Chondrocyte (in vitro differentiated cells): ENCODE data around the gene FAM162A. TPM values are rescaled to one million over a fixed set of nuclear protein-coding genes. Genes with fewer than 3 reads are reported as not detected.
"Not testable (repeated sequence)": the region's sequence is repeated elsewhere in the genome, so short reads cannot be mapped to it uniquely, and the experiment has no call there.

Source experiments
- DNase-seq: peaks from one replicate; pipeline ENCODE4 v3.0.0; 2021; ENCODE audit warnings: mixed read lengths, low spot score
- H3K27ac Mint-ChIP-seq: one replicate; pipeline ENCODE4 v1.8.0; 2021; ENCODE audit warnings: mild to moderate bottlenecking, moderate library complexity, mixed read lengths; ENCODE audit not compliant: unreplicated experiment
- H3K27me3 Mint-ChIP-seq: 2 replicates; pipeline ENCODE4 v1.8.0; 2021; ENCODE audit warnings: low read depth, mixed read lengths
- H3K36me3 Mint-ChIP-seq: 2 replicates; pipeline ENCODE4 v1.8.0; 2021; ENCODE audit warnings: low read depth, mixed read lengths
- H3K4me1 Mint-ChIP-seq: 2 replicates; pipeline ENCODE4 v1.8.0; 2021; ENCODE audit warnings: low read depth, mild to moderate bottlenecking, mixed read lengths
- H3K4me3 Mint-ChIP-seq: one replicate; pipeline ENCODE4 v1.8.0; 2021; ENCODE audit warnings: mild to moderate bottlenecking, moderate library complexity, mixed read lengths; ENCODE audit not compliant: unreplicated experiment
- H3K9me3 Mint-ChIP-seq: 2 replicates; pipeline ENCODE4 v1.8.0; 2021; ENCODE audit warnings: low read depth, mixed read lengths
- total RNA-seq: library from RNA; stranded (reverse); gene quantifications from 3 replicates; pipeline ENCODE4 v1.2.1, GENCODE V29; 2021
- TF ChIP-seq, protein P1 (sequence below): fragments of 200-600 bp; sonication (generic); IDR thresholded peaks from 2 replicates; pipeline ENCODE4 v1.5.0; 2021; ENCODE audit warnings: antibody characterized with exemption, mild to moderate bottlenecking, moderate library complexity

FAM162A gene
- total RNA-seq, 1 donor from 2014 or later, result 40.1 TPM

DNA sequence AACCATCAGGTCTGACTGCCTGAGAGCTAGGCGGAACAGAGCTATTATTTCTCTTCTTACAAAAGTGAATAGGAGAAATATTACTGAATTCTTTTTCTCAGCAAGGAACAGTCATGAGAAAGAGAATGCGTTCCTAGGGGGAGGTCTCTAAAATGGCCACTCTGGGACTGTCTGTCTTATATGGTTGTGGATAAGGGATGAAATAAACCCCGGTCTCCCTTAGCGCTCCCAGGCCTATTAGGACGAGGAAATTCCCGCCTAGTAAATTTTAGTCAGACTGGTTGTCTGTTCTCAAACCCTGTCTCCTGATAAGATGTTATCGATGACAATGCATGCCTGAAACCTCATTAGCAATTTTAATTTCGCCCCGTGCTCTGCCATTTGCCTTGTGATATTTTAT, 52.0 kb downstream of the FAM162A start:
- Mint-ChIP-seq H3K4me1 (no peaks in the 10 kb centered on the region), H3K4me3 (no peak overlapping the region), H3K27ac (no peak overlapping the region), H3K9me3 (peaks cover 6% of the 10 kb centered on the region), H3K36me3 (peaks cover 38% of the 10 kb centered on the region), H3K27me3 (no peaks in the 10 kb centered on the region)
- TF ChIP-seq, protein P1, sequence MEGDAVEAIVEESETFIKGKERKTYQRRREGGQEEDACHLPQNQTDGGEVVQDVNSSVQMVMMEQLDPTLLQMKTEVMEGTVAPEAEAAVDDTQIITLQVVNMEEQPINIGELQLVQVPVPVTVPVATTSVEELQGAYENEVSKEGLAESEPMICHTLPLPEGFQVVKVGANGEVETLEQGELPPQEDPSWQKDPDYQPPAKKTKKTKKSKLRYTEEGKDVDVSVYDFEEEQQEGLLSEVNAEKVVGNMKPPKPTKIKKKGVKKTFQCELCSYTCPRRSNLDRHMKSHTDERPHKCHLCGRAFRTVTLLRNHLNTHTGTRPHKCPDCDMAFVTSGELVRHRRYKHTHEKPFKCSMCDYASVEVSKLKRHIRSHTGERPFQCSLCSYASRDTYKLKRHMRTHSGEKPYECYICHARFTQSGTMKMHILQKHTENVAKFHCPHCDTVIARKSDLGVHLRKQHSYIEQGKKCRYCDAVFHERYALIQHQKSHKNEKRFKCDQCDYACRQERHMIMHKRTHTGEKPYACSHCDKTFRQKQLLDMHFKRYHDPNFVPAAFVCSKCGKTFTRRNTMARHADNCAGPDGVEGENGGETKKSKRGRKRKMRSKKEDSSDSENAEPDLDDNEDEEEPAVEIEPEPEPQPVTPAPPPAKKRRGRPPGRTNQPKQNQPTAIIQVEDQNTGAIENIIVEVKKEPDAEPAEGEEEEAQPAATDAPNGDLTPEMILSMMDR, result no peak
- no peak for DNase-seq

DNA sequence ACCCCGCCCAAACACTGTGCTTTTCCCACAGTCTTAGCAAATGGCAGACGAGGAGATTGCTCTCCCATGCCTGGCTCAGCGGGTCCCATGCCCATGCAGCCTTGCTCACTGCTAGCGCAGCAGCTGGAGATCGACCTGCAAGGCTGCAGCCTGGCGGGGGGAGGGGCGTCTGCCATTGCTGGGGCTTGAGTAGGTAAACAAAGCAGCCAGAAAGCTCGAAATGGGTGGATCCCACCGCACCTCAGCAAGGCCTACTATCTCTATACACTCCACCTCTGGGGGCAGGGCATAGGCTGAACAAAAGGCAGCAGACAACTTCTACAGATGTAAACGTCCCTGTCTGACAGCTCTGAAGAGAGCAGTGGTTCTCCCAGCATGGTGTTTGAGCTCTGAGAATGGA, 59.1 kb downstream of the FAM162A start:
- TF ChIP-seq, protein P1, result no peak
- H3K27me3 Mint-ChIP-seq, result no peaks in the 10 kb centered on the region
- no peak overlapping the region for H3K4me3 Mint-ChIP-seq
- peaks cover 3% of the 10 kb centered on the region for H3K9me3 Mint-ChIP-seq
- H3K4me1 Mint-ChIP-seq, result no peaks in the 10 kb centered on the region
- no peak overlapping the region for H3K27ac Mint-ChIP-seq
- DNase-seq, result no peak
- peaks cover 36% of the 10 kb centered on the region for H3K36me3 Mint-ChIP-seq

DNA sequence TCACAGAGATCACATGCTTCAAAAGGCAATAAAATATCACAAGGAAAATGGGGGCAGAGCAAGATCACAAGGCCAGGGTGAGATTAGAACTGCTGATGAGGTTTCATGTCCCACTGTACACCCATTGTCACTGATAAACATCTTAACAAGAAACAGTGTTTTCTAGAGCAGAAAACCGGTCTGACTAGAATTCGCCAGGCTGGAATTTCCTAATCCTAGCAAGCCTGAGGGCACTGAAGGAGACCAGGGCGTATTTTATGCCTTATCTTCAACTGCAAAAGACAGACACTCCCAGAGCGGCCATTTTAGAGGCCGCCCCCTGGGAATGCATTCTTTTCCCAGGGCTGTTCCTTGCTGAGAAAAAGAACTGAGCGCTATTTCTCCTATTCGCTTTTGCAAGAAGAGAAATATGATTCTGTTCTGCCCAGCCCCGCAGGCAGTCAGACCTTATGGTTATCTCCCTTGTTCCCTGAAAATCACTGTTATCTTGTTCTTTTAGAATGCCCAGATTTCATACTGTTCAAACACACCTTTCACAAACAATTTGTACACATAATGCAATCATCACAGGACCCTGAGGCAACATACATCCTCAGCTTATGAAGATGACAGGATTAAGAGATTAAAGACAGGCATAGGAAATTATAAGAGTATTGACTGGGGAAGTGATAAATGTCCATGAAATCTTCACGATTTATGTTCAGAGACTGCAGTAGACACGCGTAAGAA, 59.9 kb downstream of the FAM162A start:
- peaks cover 41% of the 10 kb centered on the region for H3K36me3 Mint-ChIP-seq
- not testable (repeated sequence) for H3K27ac Mint-ChIP-seq, H3K9me3 Mint-ChIP-seq, H3K27me3 Mint-ChIP-seq, DNase-seq, H3K4me3 Mint-ChIP-seq, H3K4me1 Mint-ChIP-seq

DNA sequence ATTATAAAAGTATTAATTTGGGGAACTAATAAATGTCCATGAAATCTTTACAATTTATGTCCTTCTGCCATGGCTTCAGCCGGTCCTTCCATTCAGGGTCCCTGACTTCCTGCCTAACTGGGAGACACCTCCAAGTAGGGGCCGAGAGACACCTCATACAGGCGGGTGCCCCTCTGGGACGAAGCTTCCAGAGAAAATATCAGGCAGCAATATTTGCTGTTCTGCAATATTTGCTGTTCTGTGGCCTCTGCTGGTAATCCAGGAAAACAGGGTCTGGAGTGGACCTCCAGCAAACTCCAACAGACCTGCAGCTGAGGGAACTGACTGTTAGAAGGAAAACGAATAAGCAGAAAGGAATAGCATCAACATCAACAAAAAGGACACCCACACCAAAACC, 60.5 kb downstream of the FAM162A start:
- H3K36me3 Mint-ChIP-seq, result peaks cover 43% of the 10 kb centered on the region
- H3K9me3 Mint-ChIP-seq, H3K27ac Mint-ChIP-seq, DNase-seq, H3K4me1 Mint-ChIP-seq, H3K27me3 Mint-ChIP-seq, H3K4me3 Mint-ChIP-seq: not testable (repeated sequence)

DNA sequence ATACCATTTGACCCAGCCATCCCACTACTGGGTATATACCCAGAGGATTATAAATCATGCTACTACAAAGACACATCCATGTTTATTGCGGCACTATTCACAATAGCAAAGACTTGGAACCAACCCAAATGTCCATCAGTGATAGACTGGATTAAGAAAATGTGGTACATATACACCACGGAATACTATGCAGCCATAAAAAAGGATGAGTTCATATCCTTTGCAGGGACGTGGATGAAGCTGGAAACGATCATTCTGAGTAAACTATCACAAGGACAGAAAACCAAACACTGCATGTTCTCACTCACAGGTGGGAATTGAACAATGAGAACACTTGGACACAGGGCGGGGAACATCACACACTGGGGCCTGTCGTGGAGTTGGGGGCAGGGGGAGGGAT, 64.2 kb downstream of the FAM162A start:
- not testable (repeated sequence) for H3K27me3 Mint-ChIP-seq, H3K27ac Mint-ChIP-seq, H3K4me1 Mint-ChIP-seq, H3K9me3 Mint-ChIP-seq, DNase-seq, H3K4me3 Mint-ChIP-seq
- peaks cover 31% of the 10 kb centered on the region for H3K36me3 Mint-ChIP-seq

DNA sequence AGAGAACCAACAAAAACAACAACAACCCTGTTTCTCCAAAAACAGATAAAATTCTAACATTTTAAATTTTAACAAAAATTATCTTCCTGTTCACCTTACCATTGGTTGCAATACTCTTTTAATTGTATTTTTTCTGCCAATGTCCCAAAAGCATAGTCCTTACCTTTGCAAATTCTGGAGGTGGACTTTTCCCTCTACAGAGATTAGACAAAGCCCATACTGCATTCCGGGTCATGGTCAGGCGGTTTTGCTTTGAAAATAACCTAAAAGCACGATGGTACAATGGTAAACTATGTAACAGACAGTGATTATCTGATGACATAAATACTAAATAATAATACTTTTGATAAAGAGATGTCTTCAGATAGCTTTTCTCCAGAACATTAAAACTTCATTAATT, 67.4 kb downstream of the FAM162A start:
- Mint-ChIP-seq H3K36me3 (peaks cover 31% of the 10 kb centered on the region), H3K27ac (no peak overlapping the region), H3K9me3 (peaks cover 3% of the 10 kb centered on the region), H3K4me3 (no peak overlapping the region), H3K4me1 (peaks cover 4% of the 10 kb centered on the region), H3K27me3 (no peaks in the 10 kb centered on the region)
- DNase-seq, result no peak
- TF ChIP-seq, protein P1, result no peak

DNA sequence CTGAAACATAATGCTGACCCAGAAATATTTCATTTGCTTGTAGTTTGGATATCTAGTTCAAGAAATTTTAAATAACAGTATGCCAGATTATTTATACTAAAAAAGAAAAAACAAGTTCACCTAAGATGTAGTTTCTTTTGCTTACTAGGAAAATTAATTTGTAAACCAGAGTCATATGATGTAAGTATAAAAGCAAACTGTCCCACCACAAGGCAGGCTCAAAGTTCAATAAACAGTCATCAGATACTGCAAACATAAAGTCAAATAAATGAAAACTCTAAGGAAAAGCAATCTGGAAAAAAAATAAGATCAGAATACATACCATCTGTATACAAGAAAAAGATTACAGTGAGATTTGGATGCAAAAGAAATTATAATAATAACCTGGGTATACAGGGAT, 72.1 kb downstream of the FAM162A start:
- no peak overlapping the region for H3K4me3 Mint-ChIP-seq
- H3K36me3 Mint-ChIP-seq, result peaks cover 23% of the 10 kb centered on the region
- peaks cover 4% of the 10 kb centered on the region for H3K4me1 Mint-ChIP-seq
- DNase-seq, result no peak
- peak overlapping the region; percentile 53 for H3K27ac Mint-ChIP-seq
- no peaks in the 10 kb centered on the region for H3K9me3 Mint-ChIP-seq
- TF ChIP-seq, protein P1, result no peak
- H3K27me3 Mint-ChIP-seq, result no peaks in the 10 kb centered on the region
